K562 (cell line): ENCODE results near the gene CHSY1.

Source experiments
- MLX ChIP-seq, 2 experiments: fragments of 450-650 bp in 1 of 2; sonication (generic) in 1 of 2; formaldehyde crosslinking; conservative IDR thresholded peaks; 2 replicates each; pipeline versions ENCODE4 v1.4.0 to v1.8.1; 2020 to 2022; ENCODE audit warnings: mild to moderate bottlenecking in 1 of 2, missing genetic modification reagents in 1 of 2
- POLR2A ChIP-seq: fragments of 450-650 bp; conservative IDR thresholded peaks from 2 replicates; pipeline ENCODE4 v1.6.1; 2016
- THRA ChIP-seq: fragments of 450-650 bp; IDR thresholded peaks from 2 replicates; pipeline ENCODE4 v1.6.1; 2017; ENCODE audit warnings: mild to moderate bottlenecking, moderate library complexity

- TF ChIP-seq POLR2A (no peak), THRA (no peak), MLX (CRISPR knock-in tag; conservative IDR thresholded peaks at IDR 0.05) (no peak)
Measured at GRCh38 chr15:101157721-101158120, 94.1 kb downstream of the CHSY1 start.
